Endodermal cell (in vitro differentiated cells): ENCODE data around the gene MTFR1L. TPM values are rescaled to one million over a fixed set of nuclear protein-coding genes. Genes with fewer than 3 reads are reported as not detected.

Experiments
- DNase-seq: peaks from one replicate; pipeline ENCODE4 v3.0.0-alpha.2; 2017
- H3K27ac ChIP-seq: 2 replicates; pipeline ENCODE4 v1.5.1; 2013; ENCODE audit warnings: mild to moderate bottlenecking, low read depth, low read length, moderate library complexity
- H3K27me3 ChIP-seq: 2 replicates; pipeline ENCODE4 v1.6.1; 2013; ENCODE audit warnings: mild to moderate bottlenecking, low read length, moderate library complexity; ENCODE audit not compliant: insufficient read depth, control insufficient read depth, poor library complexity, severe bottlenecking
- H3K36me3 ChIP-seq: 2 replicates; pipeline ENCODE4 v1.7.0; 2013; ENCODE audit warnings: mild to moderate bottlenecking, low read length, moderate library complexity; ENCODE audit not compliant: control insufficient read depth, insufficient read depth
- H3K4me1 ChIP-seq: one replicate; pipeline ENCODE4 v1.7.0; 2013; ENCODE audit warnings: low read length; ENCODE audit not compliant: control insufficient read depth, insufficient read depth
- H3K4me3 ChIP-seq: 2 replicates; pipeline ENCODE4 v1.5.1; 2013; ENCODE audit warnings: mild to moderate bottlenecking, low read length, moderate library complexity
- H3K9ac ChIP-seq: 2 replicates; pipeline ENCODE4 v1.6.1; 2013; ENCODE audit warnings: mild to moderate bottlenecking, low read length, moderate library complexity; ENCODE audit not compliant: poor library complexity, severe bottlenecking; ENCODE audit errors: extremely low read depth
- H3K9me3 ChIP-seq: 2 replicates; pipeline ENCODE4 v1.6.1; 2013; ENCODE audit warnings: mild to moderate bottlenecking, low read length, moderate library complexity; ENCODE audit not compliant: control insufficient read depth
- H3K27ac Mint-ChIP-seq: 2 replicates; pipeline ENCODE4 v1.8.0; 2020; ENCODE audit warnings: mixed read lengths
- H3K27me3 Mint-ChIP-seq: 2 replicates; pipeline ENCODE4 v1.8.0; 2021; ENCODE audit warnings: mild to moderate bottlenecking, mixed read lengths; ENCODE audit not compliant: insufficient read depth
- H3K36me3 Mint-ChIP-seq: 2 replicates; pipeline ENCODE4 v1.8.0; 2020; ENCODE audit warnings: low read depth, mixed read lengths
- H3K4me1 Mint-ChIP-seq: 2 replicates; pipeline ENCODE4 v1.8.0; 2020; ENCODE audit warnings: mixed read lengths
- H3K4me3 Mint-ChIP-seq: 2 replicates; pipeline ENCODE4 v1.8.0; 2020; ENCODE audit warnings: mild to moderate bottlenecking, moderate library complexity, mixed read lengths
- H3K9me3 Mint-ChIP-seq: 2 replicates; pipeline ENCODE4 v1.8.0; 2020; ENCODE audit warnings: mild to moderate bottlenecking, mixed read lengths
- WGBS, 2 experiments: methylation state at CpG; one replicate each; pipeline versions ENCODE4 v1.1.5 to v1.1.7; 2013; ENCODE audit warnings: missing lambda C conversion rate in 2 of 2, mixed read lengths in 1 of 2; ENCODE audit not compliant: insufficient coverage in 1 of 2, insufficient read length in 1 of 2; 5-methylcytosine and 5-hydroxymethylcytosine counted together
- total RNA-seq, 2 donors: library from RNA; stranded (reverse); fragmentation: NEBNext Ultra II Directional in 1 of 2; extraction: Animal tissue kit (Norgen Biotek cat#: 25700) in 1 of 2; gene quantifications; 2 replicates in 1 of 2; 3 replicates in 1 of 2; pipeline ENCODE4 v1.2.1, GENCODE V29; 2021
- TF ChIP-seq, protein P1 (sequence below): fragments of 200-600 bp; sonication (generic); conservative IDR thresholded peaks from 2 replicates; pipeline ENCODE4 v1.5.0; 2021; ENCODE audit warnings: antibody characterized with exemption, mild to moderate bottlenecking

Gene MTFR1L
- total RNA-seq, 2 donors from 2014 or later = 31.6 to 36.2 TPM

DNA sequence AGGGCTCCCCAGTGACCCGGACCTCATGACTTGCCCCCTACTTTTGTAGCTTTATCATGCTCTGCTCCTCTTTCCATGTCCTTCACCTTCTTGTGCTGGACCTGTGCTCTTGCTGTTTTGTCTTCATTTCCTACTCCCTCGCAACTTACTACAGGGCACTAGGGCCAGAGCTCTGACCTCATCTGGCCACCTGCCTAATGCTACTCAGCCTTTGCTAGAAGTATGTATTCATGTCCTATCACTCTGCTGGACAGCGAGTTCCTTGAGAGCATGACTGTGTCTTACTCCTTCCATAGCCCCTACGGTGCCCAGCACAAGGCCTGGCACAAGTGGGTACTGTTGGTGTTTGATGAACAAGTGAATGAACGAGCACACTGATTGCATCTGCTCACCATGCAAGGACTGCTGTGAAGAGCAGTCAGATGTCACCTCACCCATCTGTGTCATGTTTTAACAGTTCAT, 1.9 kb downstream of the MTFR1L start:
- Histone ChIP-seq H3K4me3 (peak overlapping the region; percentile 87), H3K4me1 (peaks cover 5% of the 10 kb centered on the region), H3K36me3 (peaks cover 9% of the 10 kb centered on the region), H3K27me3 (no peaks in the 10 kb centered on the region), H3K9me3 (no peaks in the 10 kb centered on the region), H3K27ac (no peak overlapping the region), H3K9ac (no peak overlapping the region)
- DNase-seq = no peak
- TF ChIP-seq, protein P1, sequence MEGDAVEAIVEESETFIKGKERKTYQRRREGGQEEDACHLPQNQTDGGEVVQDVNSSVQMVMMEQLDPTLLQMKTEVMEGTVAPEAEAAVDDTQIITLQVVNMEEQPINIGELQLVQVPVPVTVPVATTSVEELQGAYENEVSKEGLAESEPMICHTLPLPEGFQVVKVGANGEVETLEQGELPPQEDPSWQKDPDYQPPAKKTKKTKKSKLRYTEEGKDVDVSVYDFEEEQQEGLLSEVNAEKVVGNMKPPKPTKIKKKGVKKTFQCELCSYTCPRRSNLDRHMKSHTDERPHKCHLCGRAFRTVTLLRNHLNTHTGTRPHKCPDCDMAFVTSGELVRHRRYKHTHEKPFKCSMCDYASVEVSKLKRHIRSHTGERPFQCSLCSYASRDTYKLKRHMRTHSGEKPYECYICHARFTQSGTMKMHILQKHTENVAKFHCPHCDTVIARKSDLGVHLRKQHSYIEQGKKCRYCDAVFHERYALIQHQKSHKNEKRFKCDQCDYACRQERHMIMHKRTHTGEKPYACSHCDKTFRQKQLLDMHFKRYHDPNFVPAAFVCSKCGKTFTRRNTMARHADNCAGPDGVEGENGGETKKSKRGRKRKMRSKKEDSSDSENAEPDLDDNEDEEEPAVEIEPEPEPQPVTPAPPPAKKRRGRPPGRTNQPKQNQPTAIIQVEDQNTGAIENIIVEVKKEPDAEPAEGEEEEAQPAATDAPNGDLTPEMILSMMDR = no peak
- Mint-ChIP-seq H3K27me3 (peaks cover 9% of the 10 kb centered on the region), H3K4me1 (peaks cover 29% of the 10 kb centered on the region), H3K36me3 (peaks cover 10% of the 10 kb centered on the region), H3K4me3 (peak overlapping the region; percentile 81), H3K9me3 (no peaks in the 10 kb centered on the region), H3K27ac (no peak overlapping the region)
- 92 to 93% methylated on average over 2 to 5 of the region's 5 CpGs for WGBS, 2 experiments

DNA sequence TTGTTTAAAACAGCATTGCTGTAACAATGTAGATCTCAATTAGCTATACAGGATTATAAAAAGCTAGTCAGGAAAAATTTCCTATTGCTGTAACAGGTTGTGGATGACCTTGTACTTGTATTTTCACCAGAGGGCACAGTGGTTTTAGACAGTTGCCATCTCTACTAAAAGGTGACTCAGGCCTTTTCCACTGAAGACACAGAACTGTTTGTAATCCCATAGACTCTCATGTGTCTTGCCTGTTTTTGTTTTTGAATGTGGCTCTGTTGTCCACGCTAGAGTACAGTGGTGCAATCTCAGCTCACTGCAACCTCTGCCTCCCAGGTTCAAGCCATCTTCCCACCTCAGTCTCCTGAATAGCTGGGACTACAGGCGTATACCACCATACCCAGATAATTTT, 5.9 kb downstream of the MTFR1L start:
- H3K4me3 ChIP-seq = no peak overlapping the region
- 83 to 98% methylated on average over 1 to 2 of the region's 2 CpGs for WGBS, 2 experiments
- H3K27me3 ChIP-seq = peaks cover 15% of the 10 kb centered on the region
- peaks cover 44% of the 10 kb centered on the region for H3K36me3 Mint-ChIP-seq
- H3K9ac ChIP-seq = no peak overlapping the region
- no peak overlapping the region for H3K27ac Mint-ChIP-seq
- no peak overlapping the region for H3K4me3 Mint-ChIP-seq
- DNase-seq = no peak
- H3K9me3 ChIP-seq = no peaks in the 10 kb centered on the region
- peaks cover 15% of the 10 kb centered on the region for H3K4me1 Mint-ChIP-seq
- H3K4me1 ChIP-seq = no peaks in the 10 kb centered on the region
- H3K27ac ChIP-seq = no peak overlapping the region
- TF ChIP-seq, protein P1 = no peak
- no peaks in the 10 kb centered on the region for H3K9me3 Mint-ChIP-seq
- peaks cover 19% of the 10 kb centered on the region for H3K27me3 Mint-ChIP-seq
- peaks cover 38% of the 10 kb centered on the region for H3K36me3 ChIP-seq

GRCh38 chr1:25826571-25826970, 6.8 kb downstream of the MTFR1L start:
- Histone ChIP-seq H3K36me3 (peaks cover 48% of the 10 kb centered on the region), H3K4me3 (no peak overlapping the region), H3K27ac (no peak overlapping the region), H3K9me3 (no peaks in the 10 kb centered on the region), H3K9ac (no peak overlapping the region), H3K27me3 (peaks cover 20% of the 10 kb centered on the region), H3K4me1 (peaks cover 9% of the 10 kb centered on the region)
- Mint-ChIP-seq H3K4me1 (peaks cover 15% of the 10 kb centered on the region), H3K9me3 (no peaks in the 10 kb centered on the region), H3K27me3 (peaks cover 19% of the 10 kb centered on the region), H3K4me3 (no peak overlapping the region), H3K36me3 (peaks cover 51% of the 10 kb centered on the region), H3K27ac (no peak overlapping the region)
- TF ChIP-seq, protein P1 = no peak
- 89 to 90% methylated on average over 5 to 10 of the region's 10 CpGs for WGBS, 2 experiments
- DNase-seq = no peak
